ENCODE results near the gene CTBP1.

Gene CTBP1

GRCh38 chr4:1279253-1279652 lies 30.3 kb upstream of the CTBP1 start:
- DNase-seq = no peak

- no peak for DNase-seq
Measured at GRCh38 chr4:1277667-1278665, 29.0 kb upstream of the CTBP1 start.

GRCh38 chr4:1276984-1277383 lies 28.1 kb upstream of the CTBP1 start:
- no peak for DNase-seq

GRCh38 chr4:1274871-1275270 lies 25.9 kb upstream of the CTBP1 start:
- DNase-seq = no peak

- no peak for DNase-seq
Measured at GRCh38 chr4:1271686-1272085, 22.8 kb upstream of the CTBP1 start.

- no peak for DNase-seq
Measured at GRCh38 chr4:1269209-1269608, 20.3 kb upstream of the CTBP1 start.

- DNase-seq = no peak
Measured at GRCh38 chr4:1266881-1267763, 18.2 kb upstream of the CTBP1 start.

GRCh38 chr4:1265351-1265750 lies 16.4 kb upstream of the CTBP1 start:
- no peak for DNase-seq

GRCh38 chr4:1264942-1265341 lies 16.0 kb upstream of the CTBP1 start:
- DNase-seq = no peak

GRCh38 chr4:1261107-1261928 lies 12.4 kb upstream of the CTBP1 start:
- no peak for DNase-seq

GRCh38 chr4:1260418-1261106 lies 11.6 kb upstream of the CTBP1 start:
- DNase-seq = no peak

- DNase-seq = no peak
Measured at GRCh38 chr4:1259966-1260365, 11.0 kb upstream of the CTBP1 start.

GRCh38 chr4:1258457-1258856 lies 9.5 kb upstream of the CTBP1 start:
- DNase-seq = no peak

GRCh38 chr4:1255699-1256098 lies 6.8 kb upstream of the CTBP1 start:
- DNase-seq = no peak

GRCh38 chr4:1255151-1255550 lies 6.2 kb upstream of the CTBP1 start:
- DNase-seq = no peak

GRCh38 chr4:1253831-1254230 lies 4.9 kb upstream of the CTBP1 start:
- DNase-seq = no peak

GRCh38 chr4:1252928-1253492 lies 4.1 kb upstream of the CTBP1 start:
- DNase-seq = no peak

GRCh38 chr4:1251773-1252066 lies 2.8 kb upstream of the CTBP1 start:
- DNase-seq = no peak

- DNase-seq = no peak
Measured at GRCh38 chr4:1250921-1251772, 2.2 kb upstream of the CTBP1 start.

GRCh38 chr4:1250527-1250812 lies 1.5 kb upstream of the CTBP1 start:
- DNase-seq = no peak
